Peyer's patch (tissue), 4 donors: Measurements from ENCODE around the gene NNT.
"Not testable (repeated sequence)": the region's sequence is repeated elsewhere in the genome, so short reads cannot be mapped to it uniquely, and the experiment has no call there.

ENCODE experiments used
- POLR2A ChIP-seq, 2 donors: fragments of 450-650 bp; IDR thresholded peaks; one replicate each; pipeline ENCODE4 v1.5.1; 2017; ENCODE audit warnings: antibody characterized with exemption in 2 of 2, mild to moderate bottlenecking in 2 of 2, moderate library complexity in 2 of 2
- TF ChIP-seq, protein P1 (sequence below), 6 experiments: fragments of 450-650 bp in 4 of 6; fragments of 200-600 bp in 2 of 6; sonication (generic) in 1 of 6; IDR thresholded peaks; one replicate each; pipeline ENCODE4 v1.5.1; 2017 to 2019; ENCODE audit warnings: antibody characterized with exemption in 6 of 6, mild to moderate bottlenecking in 3 of 6, moderate library complexity in 1 of 6

DNA sequence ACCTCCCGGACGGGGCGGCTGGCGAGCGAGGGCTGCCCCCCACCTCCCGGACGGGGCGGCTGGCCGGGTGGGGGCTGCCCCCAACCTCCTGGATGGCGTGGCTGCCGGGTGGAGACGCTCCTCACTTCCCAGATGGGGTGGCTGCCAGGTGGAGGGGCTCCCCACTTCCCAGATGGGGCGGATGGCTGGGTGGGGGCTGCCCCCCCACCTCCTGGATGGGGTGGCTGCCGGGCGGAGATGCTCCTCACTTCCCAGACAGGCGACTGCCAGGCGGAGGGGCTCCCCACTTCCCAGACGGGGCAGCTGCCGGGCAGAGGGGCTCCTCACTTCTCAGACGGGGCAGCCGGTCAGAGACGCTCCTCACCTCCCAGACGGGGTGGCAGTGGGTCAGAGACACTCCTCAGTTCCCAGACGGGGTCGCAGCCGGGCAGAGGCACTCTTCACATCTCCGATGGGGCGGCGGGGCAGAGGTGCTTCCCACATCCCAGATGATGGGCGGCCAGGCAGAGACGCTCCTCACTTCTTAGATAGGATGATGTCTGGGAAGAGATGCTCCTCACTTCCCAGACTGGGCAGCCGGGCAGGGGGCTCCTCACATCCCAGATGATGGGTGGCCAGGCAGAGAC, 143.1 kb downstream of the NNT start:
- TF ChIP-seq, protein P1, sequence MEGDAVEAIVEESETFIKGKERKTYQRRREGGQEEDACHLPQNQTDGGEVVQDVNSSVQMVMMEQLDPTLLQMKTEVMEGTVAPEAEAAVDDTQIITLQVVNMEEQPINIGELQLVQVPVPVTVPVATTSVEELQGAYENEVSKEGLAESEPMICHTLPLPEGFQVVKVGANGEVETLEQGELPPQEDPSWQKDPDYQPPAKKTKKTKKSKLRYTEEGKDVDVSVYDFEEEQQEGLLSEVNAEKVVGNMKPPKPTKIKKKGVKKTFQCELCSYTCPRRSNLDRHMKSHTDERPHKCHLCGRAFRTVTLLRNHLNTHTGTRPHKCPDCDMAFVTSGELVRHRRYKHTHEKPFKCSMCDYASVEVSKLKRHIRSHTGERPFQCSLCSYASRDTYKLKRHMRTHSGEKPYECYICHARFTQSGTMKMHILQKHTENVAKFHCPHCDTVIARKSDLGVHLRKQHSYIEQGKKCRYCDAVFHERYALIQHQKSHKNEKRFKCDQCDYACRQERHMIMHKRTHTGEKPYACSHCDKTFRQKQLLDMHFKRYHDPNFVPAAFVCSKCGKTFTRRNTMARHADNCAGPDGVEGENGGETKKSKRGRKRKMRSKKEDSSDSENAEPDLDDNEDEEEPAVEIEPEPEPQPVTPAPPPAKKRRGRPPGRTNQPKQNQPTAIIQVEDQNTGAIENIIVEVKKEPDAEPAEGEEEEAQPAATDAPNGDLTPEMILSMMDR (IDR thresholded peaks at IDR 0.05), result not testable (repeated sequence)
- TF ChIP-seq POLR2A (IDR thresholded peaks at IDR 0.05), result not testable (repeated sequence)
